Activated CD4-positive, alpha-beta T cell treated with anti-CD3 and anti-CD28 coated beads, Interleukin-2, Interleukin-4, amounts not matched to agents 100 ng/mL and 50 ng/mL, durations not matched to agents 16 hours and 8 hours (primary cell): ENCODE data around the gene NXNL1.
A peak's percentile ranks its signal among the peaks of the same experiment; 100 is the strongest.

ENCODE experiments used
- DNase-seq: peaks from one replicate; pipeline ENCODE4 v3.0.0-alpha.2; 2020; ENCODE audit warnings: low spot score

NXNL1 gene

DNA sequence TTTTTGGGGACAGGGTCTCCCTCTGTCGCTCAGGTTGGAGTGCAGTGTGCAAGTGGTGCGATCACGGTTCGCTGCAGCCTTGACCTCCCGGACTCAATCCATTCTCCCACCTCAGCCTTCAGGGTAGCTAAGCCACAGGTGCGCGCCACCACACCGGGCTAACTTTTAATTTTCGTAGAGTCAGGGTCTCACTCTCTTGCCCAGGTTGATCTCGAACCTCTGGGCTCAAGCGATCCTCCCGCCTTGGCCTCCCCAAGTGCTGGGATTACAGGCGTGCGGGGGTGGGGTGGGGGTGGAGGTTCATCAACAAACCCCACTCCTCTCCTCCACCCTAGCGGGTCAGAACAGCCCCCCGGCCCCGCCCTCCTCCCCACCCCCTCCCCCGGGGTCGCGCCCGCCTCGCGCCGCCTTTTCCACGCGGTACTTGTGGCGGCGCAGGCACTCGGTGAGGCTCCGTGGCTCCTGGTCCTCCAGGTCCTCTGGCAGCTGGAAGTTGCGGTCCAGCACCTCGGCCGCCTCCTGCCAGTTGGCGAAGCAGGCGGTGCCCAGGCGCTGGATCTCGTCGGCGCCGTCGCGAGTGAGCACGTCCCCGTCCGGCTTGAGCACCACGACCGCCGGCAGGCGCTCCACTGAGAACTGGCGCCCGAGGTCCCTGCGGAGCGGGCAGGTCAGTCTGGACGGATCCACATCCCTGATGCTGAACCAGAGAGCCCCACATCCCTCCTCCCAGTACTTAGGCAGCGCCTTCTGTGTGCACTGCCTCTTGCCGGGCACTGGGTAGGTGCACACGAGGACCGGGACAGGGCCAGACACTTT lies 5.2 kb downstream of the NXNL1 start:
- DNase-seq = no peak

DNA sequence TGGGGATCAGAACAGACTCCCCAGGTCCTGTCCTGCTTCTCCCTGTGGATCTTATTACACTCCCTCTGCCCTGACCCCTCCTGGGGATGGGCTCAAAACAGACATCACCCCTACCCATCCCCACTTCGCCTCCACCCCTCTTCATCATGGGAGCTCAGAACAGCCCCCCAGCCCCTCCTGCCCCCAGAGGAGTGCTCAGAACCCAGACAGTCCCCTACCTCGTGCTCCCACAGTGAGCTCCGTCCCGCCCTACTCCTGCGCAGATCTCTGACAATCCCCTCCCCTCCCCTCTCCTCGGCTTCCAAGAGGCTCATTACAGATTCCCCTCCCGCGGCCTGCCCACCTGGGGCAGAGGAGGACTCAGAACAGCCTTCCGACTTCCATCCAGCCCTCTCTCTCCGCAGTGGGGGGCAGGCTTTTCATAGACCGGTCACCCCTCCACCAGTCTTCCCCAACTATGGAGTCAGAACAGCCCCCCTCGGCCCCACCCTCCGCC lies 6.1 kb downstream of the NXNL1 start:
- no peak for DNase-seq

- no peak for DNase-seq
Observed at GRCh38 chr19:17451820-17452219, 8.9 kb downstream of the NXNL1 start.

DNA sequence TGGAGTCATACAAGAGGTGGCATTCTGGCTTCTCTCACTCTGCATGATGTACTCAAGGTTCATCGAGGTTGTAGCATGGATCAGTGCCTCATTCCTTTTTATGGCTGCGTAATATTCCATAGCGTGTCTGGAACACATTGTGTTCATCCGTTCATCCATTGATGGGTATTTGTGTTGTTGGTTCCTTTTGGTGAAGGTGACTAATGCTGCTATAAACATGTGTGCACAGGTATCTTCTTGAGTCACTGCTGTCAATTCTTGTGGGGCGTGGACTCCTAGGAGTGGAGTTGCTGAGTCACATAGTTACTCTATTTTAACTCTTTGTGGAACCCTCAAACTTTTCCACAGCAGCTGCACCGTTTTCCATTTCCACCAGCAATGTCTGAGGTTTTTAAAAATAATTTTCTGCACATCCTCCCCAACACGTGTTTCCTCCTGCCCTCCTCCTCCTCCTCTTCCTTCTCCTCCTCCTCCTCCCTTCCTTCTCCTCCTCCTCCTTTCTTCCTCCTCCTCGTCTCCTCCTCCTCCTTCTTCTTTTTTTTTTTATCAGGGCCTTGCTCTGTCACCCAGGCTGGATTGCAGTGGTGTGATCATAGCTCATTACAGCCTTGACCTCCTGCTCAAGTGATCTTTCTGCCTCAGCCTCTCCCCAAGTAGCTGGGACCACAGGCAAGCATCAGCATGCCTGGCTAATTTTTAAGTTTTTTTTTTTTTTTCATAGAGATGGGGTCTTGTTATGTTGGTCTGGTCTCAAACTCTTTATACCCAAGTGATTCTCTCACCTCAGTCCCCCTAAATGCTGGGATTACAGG lies 10.3 kb downstream of the NXNL1 start:
- peak; percentile 75 for DNase-seq

GRCh38 chr19:17448131-17448967 lies 12.4 kb downstream of the NXNL1 start, which contains the start of gene TMEM221:
TMEM221 (minus strand) TSS chr19:17448668; CDS start chr19:17448462, 206 bp downstream.
- DNase-seq = peak; percentile 17

DNA sequence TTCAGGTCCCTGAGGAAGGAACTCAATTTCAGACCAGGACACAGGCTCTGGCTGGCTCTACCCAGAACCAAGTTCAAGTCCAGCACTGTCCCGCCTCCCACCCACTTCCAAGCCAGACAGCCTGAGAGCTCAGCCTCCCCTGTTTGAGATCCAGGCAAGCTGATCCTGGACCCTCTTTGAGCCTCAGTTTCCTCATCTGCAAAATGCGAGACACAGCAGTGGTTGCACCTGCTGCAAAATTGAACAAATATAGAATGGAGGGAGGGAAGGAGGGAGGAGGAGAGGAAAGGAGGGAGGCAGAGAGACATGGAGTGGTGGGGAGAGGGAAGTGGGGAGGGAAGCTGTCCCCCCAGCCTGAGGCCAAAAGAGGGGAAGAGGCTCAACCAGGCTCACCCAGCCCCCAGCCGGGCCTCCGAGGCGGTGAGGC lies 13.0 kb downstream of the NXNL1 start:
- no peak for DNase-seq

DNA sequence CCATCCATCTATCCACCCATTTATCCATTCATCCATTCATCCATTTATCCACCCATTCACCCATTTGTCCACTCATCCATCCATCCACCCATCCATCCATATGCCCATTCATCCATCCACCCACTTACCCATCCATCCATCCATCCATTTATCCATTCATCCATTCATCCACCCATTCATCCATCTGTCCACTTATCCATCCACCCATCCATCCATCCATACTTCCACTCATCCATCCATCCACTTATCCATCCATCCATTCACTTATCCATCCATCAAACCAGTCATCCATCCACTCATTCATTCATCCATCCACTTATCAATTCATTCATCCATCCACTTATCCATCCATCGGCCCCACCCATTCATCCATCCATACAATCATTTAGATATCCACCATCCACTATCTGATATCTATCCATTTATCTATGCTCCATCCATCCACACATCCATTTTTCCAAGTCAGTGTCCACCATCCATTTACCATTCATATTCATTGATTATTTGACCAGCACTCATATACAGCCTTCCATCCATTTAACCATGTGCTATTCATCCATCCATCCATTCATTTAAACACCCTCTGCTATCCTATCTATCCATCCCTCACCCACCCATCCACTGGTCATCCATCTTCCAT lies 15.1 kb downstream of the NXNL1 start:
- DNase-seq = no peak

GRCh38 chr19:17441241-17442021 lies 19.3 kb downstream of the NXNL1 start:
- peak; percentile 26 for DNase-seq

DNA sequence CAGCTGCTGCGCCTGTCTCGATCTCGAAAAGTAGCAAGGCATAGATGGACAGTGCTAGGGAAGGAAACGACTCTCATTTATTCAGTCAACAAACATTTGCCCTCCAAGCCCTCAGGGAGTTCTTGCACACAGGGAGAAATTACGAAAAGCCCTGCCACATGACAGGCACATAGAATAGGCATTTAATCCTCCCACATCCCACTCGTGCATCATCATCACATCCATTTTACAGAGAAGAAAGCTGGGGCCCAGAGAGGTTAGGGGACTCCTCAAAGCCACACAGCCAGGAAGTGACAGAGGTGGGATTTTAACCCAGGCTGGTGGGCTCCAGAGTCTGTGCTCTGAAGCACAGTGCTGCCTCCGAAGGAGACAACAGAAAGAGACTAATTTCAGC lies 23.9 kb downstream of the NXNL1 start:
- DNase-seq = no peak

GRCh38 chr19:17436094-17436873 lies 24.4 kb downstream of the NXNL1 start:
- DNase-seq = no peak

GRCh38 chr19:17435218-17435617 lies 25.5 kb downstream of the NXNL1 start:
- DNase-seq = no peak

GRCh38 chr19:17431417-17431816 lies 29.3 kb downstream of the NXNL1 start:
- no peak for DNase-seq

GRCh38 chr19:17429641-17430113 lies 31.0 kb downstream of the NXNL1 start:
- DNase-seq = no peak

DNA sequence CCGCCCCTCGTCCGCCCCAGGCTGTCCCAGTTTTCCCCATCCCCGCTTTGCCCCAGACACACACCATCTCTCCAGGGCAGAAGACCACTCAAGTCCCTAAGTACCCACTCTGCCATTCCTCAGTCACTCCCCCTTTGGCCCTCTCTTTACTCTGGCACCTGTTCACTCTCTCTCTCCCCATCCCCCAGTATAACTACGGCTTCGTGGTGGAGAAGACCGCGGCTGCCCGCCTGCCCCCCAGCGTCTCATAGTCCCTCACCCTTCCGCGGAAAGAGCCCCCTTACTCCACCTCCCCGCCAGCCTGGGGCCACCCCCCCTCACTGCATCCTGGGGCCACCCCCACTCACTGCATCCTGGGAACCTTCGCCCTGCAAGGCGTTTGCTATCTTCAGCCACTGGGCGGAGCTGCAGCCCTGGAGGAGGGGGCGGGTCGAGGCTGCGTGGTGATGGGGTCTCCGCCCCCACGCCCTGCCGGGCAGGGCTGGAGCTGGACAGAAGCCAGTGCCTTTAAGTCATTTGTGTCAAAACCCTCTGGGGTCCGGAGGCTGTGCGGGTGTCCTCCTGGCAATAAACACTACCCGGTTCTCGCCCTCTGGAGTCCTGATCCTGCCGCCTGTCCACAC lies 35.9 kb downstream of the NXNL1 start:
- DNase-seq = peak; percentile 41

DNA sequence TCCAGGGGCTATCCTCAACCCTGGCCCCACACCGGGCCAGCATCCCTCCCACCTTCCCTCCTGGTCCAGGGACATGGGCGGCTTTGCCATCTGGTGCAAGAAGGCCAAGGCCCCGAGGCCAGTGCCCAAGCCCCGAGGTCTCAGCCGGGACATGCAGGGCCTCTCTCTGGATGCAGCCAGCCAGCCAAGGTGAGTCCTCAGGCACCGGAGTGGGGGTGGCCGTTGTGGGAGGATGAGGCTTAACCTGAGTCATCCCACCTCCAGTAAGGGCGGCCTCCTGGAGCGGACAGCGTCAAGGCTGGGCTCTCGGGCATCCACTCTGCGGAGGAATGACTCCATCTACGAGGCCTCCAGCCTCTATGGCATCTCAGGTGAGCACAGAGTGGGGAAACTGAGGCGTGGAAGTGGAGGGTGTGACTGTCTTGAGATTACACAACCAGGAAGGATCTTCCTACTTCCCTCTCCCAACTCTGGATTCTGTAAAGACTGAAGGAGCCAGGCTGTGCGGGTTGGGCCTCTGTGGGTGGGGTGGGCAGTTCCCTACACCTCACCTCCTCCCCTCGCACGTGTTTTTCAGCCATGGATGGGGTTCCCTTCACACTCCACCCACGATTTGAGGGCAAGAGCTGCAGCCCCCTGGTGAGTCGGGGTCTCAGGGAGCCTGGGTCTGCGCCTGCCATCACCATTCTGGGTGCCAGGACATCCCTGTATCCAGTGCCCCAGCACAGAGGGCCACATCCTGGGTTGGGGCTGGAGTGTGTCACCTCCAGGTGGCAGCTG lies 37.1 kb downstream of the NXNL1 start:
- DNase-seq = no peak

DNA sequence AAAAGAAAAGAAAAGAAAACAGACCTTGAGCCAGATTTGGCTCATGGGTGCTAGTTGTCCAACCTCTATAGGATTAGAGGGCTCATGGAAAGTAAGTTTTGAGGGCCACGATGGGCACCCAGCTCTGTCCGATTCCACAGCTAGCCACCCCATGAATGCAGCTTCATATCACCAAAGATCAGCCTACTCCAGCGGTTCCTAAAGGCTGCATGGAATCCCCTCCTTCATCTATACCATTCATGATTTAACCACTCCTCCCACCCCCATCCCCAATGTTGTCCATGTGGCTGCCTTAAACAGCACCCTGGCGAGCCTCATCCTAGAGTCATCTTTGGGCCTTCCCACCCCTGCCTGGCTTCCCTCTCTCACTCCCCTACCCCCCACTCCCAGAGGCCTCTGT lies 38.8 kb downstream of the NXNL1 start:
- no peak for DNase-seq

DNA sequence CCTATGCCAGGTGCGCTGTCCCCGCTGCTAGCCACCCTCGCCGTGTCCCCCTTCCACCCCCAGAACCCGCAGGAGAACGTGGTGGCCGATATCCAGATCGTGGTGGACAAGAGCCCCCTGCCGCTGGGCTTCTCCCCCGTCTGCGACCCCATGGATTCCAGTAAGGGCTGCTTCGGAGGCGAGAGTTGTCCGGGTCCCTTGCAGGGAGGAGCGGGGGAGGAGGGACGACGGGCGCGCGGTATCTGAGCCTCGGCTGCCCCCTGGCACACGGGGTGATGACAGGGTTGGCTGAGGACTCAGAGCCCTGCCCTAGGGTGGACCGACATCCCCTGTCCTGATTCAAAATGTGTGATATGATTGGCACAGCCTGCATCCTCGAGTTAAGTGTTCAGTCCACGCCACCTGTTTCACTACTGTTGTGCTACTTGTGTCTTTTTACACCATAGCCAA lies 40.2 kb downstream of the NXNL1 start:
- peak; percentile 32 for DNase-seq
